DMS79 (cell line): Measurements from ENCODE around the gene TTC39A.

Source experiments
- DNase-seq: peaks from one replicate; lab custom pipeline; 2025; lab: John Stamatoyannopoulos, UW

Gene TTC39A

DNA sequence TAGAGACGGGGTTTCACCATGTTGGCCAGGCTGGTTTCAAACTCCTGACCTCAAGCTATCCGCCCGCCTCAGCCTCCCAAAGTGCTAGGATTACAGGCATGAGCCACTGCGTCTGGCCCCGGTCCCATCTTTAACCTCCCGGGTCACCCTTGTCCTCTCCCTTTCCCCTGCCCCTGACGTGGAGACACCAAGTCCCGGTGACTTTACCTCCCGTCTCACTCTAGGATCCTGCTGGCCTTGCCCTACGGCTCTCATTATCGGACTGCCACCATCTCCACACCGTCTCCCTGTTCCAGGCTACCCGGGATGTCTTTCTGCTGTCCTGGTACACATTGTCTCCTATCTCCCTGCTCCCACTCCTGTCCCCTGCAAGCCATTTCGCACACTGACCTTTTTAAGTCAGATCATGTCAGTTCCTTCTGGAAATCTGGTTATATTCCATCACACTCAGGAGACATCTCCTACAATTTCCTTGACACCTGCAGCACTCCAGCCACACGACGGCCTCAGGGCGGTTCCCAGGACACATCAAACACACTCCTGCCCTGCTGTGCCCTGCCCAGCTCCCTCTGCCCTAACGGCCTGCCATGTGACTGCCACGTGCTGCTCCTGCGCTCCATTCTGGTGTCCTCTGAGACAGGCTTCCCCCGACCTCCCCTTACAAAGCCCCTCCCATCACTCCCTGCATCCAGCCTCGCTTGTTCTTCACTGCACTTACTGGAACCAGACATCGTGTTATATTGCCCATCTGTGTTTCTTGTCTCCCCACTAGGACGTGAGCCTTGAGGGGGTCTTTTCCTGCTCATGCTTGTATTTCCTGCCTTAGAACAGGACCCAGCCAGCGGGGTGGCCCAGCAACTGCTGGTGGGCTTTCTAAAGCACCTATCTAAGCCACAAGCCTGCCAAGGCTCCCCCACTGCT, 32.7 kb downstream of the TTC39A start:
- DNase-seq, result no peak

GRCh38 chr1:51296383-51297357, 33.7 kb downstream of the TTC39A start:
- DNase-seq, result peak; percentile 56

DNA sequence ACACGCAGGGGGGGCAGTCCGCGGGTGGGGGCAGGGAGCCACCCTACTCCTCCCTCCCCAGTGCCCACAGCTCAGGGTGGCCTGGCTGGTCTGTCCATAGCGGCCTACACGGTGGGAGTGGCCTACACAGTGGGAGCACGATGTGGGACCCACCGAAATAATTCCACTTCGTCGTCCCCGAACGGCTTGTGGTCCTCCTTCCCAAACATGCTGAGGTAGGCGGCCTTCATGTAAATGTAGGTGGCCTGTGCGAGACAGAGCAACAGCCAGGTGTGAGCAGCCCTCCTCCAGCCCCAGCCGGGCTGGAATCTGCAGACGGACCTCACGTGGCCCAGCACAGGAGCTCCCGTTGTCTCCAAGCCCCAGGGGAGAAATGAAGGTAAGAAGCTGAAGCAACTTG, 34.4 kb downstream of the TTC39A start:
- DNase-seq, result no peak

DNA sequence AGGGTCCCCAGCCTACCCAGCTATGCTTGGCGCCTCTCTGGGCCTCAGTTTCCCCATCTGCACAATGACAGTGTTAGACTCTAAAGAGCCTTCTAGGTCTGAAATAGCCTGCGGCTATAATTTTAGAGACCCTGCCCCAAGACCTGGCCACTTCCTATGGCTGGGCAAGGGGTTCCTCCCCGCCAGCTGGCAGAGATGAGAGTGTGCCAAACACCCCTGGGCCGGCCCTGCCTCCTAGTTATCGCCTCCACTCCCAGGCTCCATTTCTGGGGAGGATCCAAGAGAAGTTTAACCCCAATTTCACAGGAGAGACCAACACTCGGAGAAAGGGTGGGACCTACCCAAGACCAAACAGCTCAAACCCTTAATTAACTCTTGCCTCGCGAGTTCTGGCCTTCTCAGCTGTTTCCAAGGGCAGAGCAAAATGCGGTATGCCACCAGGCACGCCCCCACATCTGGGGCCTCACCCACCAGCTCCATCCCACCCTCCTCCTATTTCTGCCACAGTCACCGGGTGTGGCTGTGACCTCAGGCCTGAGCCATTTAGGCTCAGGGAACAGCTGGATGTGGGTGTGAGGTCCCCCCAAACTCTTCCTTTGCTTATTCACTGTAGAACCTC, 35.7 kb downstream of the TTC39A start:
- no peak for DNase-seq

DNA sequence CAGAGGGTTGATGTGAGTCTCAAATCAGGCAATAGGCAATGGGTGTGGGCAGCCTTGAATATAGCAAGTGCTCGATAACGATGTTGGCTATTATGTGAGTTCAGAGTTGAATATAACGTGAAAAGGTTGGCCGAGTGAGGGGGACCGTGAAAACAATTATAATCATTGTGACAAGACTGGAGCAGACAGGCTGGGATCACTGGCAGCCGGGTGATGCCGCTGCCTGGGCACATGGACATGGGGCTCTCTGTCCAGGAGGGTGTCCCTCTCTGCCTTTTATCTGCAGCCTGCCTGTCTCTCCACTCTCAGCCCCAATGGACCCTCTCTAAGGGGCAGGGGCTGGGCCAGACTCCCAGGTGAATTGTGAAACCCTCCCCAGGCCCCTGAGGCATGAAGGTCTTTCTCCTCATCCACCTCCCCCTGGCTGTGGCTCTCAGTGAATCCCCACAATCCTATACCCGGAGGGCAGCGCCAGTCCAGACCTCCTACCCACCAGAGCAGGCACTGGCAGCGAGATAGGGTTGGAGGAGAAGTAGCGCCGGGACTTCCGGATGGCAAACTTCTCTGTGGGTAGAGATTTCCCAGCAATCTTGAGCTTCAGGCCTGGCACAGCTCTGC, 36.4 kb downstream of the TTC39A start:
- DNase-seq, result no peak

DNA sequence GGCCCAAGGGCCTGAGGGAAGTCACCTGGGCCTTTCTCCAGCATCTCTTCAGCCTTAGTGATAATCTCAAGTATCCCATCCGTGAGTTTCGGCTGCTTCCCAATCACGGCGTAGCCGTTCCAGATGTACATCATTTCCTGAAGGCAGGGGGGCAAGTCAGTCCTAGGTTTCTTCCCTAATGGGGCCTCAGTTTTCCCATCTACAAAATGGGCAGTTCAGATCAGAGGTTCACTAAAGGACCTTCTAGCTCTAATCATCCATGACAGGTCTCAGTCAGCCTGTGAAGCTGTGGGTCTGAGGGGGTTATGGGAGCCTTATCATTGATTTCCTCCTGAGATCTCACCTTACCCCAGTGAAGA, 39.9 kb downstream of the TTC39A start:
- DNase-seq, result no peak

- no peak for DNase-seq
Measured at GRCh38 chr1:51289676-51290488, 40.5 kb downstream of the TTC39A start.

DNA sequence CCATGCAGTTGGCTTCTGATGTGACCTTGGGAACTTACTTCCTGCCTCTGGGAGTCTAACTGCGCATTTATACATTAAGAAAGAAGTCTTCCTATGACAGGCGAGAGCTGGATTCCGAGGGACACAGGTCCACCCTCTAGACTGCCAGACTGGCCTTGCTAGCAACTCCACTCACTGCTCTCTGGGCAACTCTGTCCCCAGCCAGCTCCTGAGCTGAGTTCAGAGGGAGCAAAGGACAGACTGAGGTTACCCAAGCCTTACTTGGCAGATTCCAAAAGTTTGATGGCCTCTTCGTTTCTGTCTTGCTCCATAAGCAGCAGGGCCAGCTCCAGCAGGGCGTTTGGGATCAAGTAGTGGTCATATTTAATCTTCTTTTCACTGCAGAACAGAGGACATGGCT, 41.8 kb downstream of the TTC39A start:
- no peak for DNase-seq

DNA sequence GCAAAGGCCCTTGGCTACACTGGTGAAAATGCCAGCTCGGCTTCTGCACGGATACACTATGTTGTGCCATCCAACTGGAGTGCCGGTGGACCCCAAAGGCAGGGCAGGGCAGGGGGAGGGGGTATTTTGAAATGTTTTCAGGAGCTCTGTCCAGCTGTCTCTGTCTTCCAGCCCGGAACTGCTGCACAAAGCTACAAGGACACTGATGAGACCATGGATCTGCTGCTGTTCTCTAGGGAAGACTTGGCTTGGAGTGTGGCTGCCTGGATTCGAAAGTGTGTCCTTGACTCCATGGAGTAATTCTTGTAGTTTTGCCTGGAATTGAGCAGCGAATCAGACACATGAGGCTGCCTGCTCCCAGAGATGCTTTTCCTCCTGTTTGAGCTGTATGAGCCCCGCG, 42.4 kb downstream of the TTC39A start:
- DNase-seq, result no peak

DNA sequence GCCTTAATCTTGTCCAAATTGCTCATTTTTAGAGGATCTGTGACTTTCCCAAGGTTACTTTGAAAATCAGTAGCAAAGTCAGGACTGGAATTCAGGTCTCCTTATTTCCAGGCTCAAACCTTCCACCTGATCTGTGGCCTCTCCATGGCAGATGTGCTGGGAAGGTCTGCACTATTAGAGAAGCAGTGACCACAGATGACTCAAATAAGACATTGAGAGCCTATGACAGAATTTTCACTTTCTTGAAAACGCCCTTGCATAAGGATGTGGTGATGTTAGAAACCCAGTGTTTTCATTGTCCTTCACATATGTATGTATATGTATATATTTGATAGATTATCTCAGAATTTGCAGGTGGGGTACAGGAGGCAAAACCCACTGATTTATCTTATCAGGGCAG, 45.3 kb downstream of the TTC39A start:
- DNase-seq, result peak; percentile 14

DNA sequence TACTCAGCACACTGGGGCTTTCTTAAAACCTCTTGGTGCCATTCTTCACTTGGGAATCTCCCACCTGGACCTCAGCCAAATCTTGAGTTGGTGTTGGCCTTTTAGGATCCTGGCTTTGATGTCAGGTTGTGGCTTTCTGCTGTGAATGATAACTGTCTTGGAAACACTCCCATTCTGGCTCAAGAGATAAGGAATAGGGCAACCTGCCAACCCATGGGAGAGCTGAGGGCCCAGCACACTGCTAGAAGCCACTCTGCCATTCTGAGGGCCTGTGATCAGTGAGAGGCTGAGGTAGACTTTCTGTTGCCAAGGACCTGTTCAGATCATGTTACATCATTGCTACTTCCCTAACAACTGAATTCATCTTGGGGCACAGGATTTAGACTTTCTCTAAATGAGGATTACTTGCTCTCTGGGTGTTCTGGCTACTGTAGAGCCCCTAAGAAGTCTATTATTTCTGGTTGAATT, 45.8 kb downstream of the TTC39A start:
- DNase-seq, result peak; percentile 99

DNA sequence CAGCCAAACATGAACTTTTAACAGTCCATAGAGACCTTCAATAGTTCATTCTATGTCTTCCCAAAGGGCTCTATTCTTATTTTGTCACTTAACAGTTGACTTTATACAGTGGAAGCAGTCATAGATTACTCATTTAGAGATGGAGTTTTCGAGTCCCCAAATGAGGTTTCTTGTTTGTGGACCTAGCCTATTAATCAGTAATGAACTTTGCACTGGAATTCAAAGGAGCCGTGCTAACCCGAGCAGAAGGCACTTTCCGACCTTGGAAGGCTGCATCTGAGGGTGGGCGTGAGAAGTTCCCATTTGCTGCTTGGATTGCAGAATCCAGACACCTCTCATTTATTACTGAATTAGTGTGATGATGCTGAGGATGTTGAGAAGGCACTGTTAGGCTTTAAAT, 46.4 kb downstream of the TTC39A start:
- peak; percentile 69 for DNase-seq

GRCh38 chr1:51282605-51283004, 47.8 kb downstream of the TTC39A start:
- DNase-seq, result no peak

GRCh38 chr1:51281807-51282206, 48.6 kb downstream of the TTC39A start:
- DNase-seq, result peak; percentile 51

- peak; percentile 80 for DNase-seq
Measured at GRCh38 chr1:51280321-51280978, 49.9 kb downstream of the TTC39A start.

GRCh38 chr1:51276286-51276685, 54.1 kb downstream of the TTC39A start:
- peak; percentile 73 for DNase-seq

DNA sequence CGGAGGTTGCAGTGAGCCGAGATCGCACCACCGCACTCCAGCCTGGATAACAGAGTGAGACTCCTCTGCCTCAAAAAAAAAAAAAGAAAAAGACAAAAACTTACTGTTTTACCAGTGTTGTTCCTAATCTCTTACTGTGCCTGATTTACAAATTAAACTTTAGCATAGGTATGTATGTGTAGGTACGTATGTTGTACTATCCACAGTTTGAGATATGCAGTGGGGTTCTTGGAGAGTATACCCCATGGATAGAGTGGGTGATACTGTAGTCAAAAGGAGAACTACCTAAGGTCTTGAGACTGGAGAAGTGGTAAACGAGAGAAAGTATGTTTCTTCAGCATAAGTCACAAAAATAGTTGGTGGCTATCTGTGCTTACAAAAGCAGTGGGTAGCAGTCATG, 55.7 kb downstream of the TTC39A start:
- DNase-seq, result no peak

DNA sequence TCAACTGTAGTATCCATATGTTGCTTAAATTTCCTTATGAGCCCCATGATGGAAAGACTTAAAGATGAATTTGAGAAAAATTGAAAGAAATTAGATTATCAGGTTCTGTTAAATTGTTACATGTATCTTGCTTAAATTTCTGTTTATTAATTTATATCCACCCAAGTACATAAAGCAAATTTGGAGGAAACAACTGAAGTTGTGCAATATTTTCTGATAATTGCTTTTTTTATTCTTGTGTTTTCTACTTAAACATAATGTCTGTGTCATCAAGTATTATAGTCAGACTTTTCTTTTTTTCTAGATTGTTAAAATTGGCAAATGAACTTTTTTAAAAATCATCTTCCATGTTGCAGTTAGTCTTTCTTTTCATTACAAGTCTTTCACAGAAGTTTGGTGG, 57.4 kb downstream of the TTC39A start:
- no peak for DNase-seq

DNA sequence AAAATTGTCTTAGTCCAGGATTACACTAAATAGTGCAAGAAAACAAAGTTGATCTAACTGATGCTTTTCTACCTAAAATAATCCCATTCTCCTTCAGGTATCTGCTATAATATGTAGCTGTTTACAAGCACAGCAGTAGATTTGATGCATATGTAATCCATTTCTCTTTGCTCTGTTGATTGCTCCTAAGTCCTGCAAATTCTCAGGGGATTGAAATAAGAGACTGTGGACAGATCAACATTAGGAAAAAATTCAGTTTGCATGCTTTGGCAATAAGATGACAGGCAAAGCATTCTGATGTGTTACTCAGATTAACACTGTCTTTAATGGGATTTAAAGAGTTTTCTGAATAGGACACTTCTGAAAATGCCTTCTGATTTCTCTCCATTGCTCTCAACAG, 59.6 kb downstream of the TTC39A start:
- no peak for DNase-seq

GRCh38 chr1:51268634-51269033, 61.7 kb downstream of the TTC39A start:
- no peak for DNase-seq
